ENCODE data around the gene CLEC4E. TPM values are rescaled to one million over a fixed set of nuclear protein-coding genes. Genes with fewer than 3 reads are reported as not detected.
"Not testable (repeated sequence)": the region's sequence is repeated elsewhere in the genome, so short reads cannot be mapped to it uniquely, and the experiment has no call there.

The CLEC4E gene
- not detected for polyA plus RNA-seq (2012; ENCODE audit: insufficient read depth, insufficient read length, low read depth)

GRCh38 chr12:8540831-8541230 is at the start of gene CLEC4E:
Gene CLEC4E, minus strand, starts transcription at chr12:8540905. Its CDS starts 108 bp downstream, at chr12:8540797.
- DNase-seq; H3K27me3 ChIP-seq; H3K4me1 ChIP-seq; H3K4me3 ChIP-seq (ENCODE audit: low read depth, low read length); H3K9me3 ChIP-seq; H3K36me3 ChIP-seq: not testable (repeated sequence)

GRCh38 chr12:8589679-8590078 is 49.0 kb upstream of the CLEC4E start:
- DNase-seq = no peak
- no peak for TF ChIP-seq CTCF (IDR thresholded peaks at IDR 0.05; ENCODE audit: low read depth, low read length)

GRCh38 chr12:8584478-8584877 is 43.8 kb upstream of the CLEC4E start:
- H3K27me3 ChIP-seq; H3K4me1 ChIP-seq; H3K36me3 ChIP-seq; H3K9me3 ChIP-seq; DNase-seq; H3K4me3 ChIP-seq (ENCODE audit: low read depth, low read length): not testable (repeated sequence)

More at GRCh38 chr12:8589679-8590078, 49.0 kb upstream of the CLEC4E start:
- no peaks in the 10 kb centered on the region for H3K36me3 ChIP-seq
- no peaks in the 10 kb centered on the region for H3K27me3 ChIP-seq
- no peaks in the 10 kb centered on the region for H3K9me3 ChIP-seq
- no peak overlapping the region for H3K4me3 ChIP-seq (ENCODE audit: low read depth, low read length)
- H3K4me1 ChIP-seq = no peaks in the 10 kb centered on the region

GRCh38 chr12:8584004-8584403 is 43.3 kb upstream of the CLEC4E start:
- H3K4me3 ChIP-seq (ENCODE audit: low read depth, low read length) = no peak overlapping the region
- H3K9me3 ChIP-seq = no peaks in the 10 kb centered on the region
- H3K4me1 ChIP-seq = no peaks in the 10 kb centered on the region
- no peaks in the 10 kb centered on the region for H3K27me3 ChIP-seq
- no peaks in the 10 kb centered on the region for H3K36me3 ChIP-seq
- no peak for TF ChIP-seq CTCF (IDR thresholded peaks at IDR 0.05; ENCODE audit: low read depth, low read length)
- DNase-seq = no peak

- Histone ChIP-seq H3K4me3 (ENCODE audit: low read depth, low read length) (no peak overlapping the region), H3K9me3 (no peaks in the 10 kb centered on the region), H3K36me3 (no peaks in the 10 kb centered on the region), H3K4me1 (no peaks in the 10 kb centered on the region), H3K27me3 (no peaks in the 10 kb centered on the region; the same call in 1 of the 2 replicates)
- no peak for DNase-seq
- no peak for TF ChIP-seq CTCF (IDR thresholded peaks at IDR 0.05; ENCODE audit: low read depth, low read length)
Observed at GRCh38 chr12:8581098-8581784, 40.5 kb upstream of the CLEC4E start.

GRCh38 chr12:8577879-8578278 is 37.2 kb upstream of the CLEC4E start:
- no peaks in the 10 kb centered on the region; the same call in 1 of the 2 replicates for H3K27me3 ChIP-seq
- no peaks in the 10 kb centered on the region for H3K36me3 ChIP-seq
- TF ChIP-seq CTCF (IDR thresholded peaks at IDR 0.05; ENCODE audit: low read depth, low read length) = no peak
- no peaks in the 10 kb centered on the region for H3K4me1 ChIP-seq
- H3K4me3 ChIP-seq (ENCODE audit: low read depth, low read length) = no peak overlapping the region
- no peaks in the 10 kb centered on the region for H3K9me3 ChIP-seq
- no peak for DNase-seq

- Histone ChIP-seq H3K4me3 (ENCODE audit: low read depth, low read length) (no peak overlapping the region), H3K4me1 (no peaks in the 10 kb centered on the region), H3K36me3 (no peaks in the 10 kb centered on the region), H3K27me3 (no peaks in the 10 kb centered on the region), H3K9me3 (no peaks in the 10 kb centered on the region)
- DNase-seq = no peak
- TF ChIP-seq CTCF (IDR thresholded peaks at IDR 0.05; ENCODE audit: low read depth, low read length) = no peak
Observed at GRCh38 chr12:8572507-8572906, 31.8 kb upstream of the CLEC4E start.
